HCT116 (cell line): ENCODE data around the gene TERT.

Source experiments
- ATF3 ChIP-seq: IDR thresholded peaks from 2 replicates; pipeline ENCODE4 v1.6.1; 2012
- CTCF ChIP-seq, 3 experiments: fragments of 200-600 bp in 1 of 3; sonication (generic) in 1 of 3; IDR thresholded peaks in 2 of 3; conservative IDR thresholded peaks in 1 of 3; 2 replicates each; pipeline ENCODE4 v1.5.1; 2012 to 2017; ENCODE audit warnings: low read depth in 2 of 3, low read length in 2 of 3, antibody characterized with exemption in 1 of 3, borderline replicate concordance in 1 of 3, control low read depth in 1 of 3, mild to moderate bottlenecking in 1 of 3, mixed read lengths in 1 of 3, mixed run types in 1 of 3, moderate library complexity in 1 of 3; ENCODE audit not compliant: insufficient read depth in 1 of 3
- RAD21 ChIP-seq: IDR thresholded peaks from 2 replicates; pipeline ENCODE4 v1.6.1; 2012; ENCODE audit warnings: low read depth, mild to moderate bottlenecking

- no peak for TF ChIP-seq RAD21
- no peak for TF ChIP-seq CTCF (IDR thresholded peaks at IDR 0.05 in 2 of 3, conservative IDR thresholded peaks at IDR 0.05 in 1 of 3; ENCODE audit: borderline replicate concordance in 1 of 3, insufficient read depth in 1 of 3, low read depth in 2 of 3, low read length in 2 of 3)
- TF ChIP-seq ATF3 = no peak
These were observed 40.7 kb downstream of the TERT start for GRCh38 chr5:1254196-1254595.
